GM19328 (cell line): ENCODE measurements around the gene DNM3.
"Not testable (repeated sequence)": the region's sequence is repeated elsewhere in the genome, so short reads cannot be mapped to it uniquely, and the experiment has no call there.

Source experiments
- ATAC-seq: cut with Tn5 transposase; IDR thresholded peaks from one replicate; pipeline ENCODE4 v1.9.1; 2021; ENCODE audit warnings: mild to moderate bottlenecking, moderate library complexity; ENCODE audit not compliant: unreplicated experiment

Gene DNM3

DNA sequence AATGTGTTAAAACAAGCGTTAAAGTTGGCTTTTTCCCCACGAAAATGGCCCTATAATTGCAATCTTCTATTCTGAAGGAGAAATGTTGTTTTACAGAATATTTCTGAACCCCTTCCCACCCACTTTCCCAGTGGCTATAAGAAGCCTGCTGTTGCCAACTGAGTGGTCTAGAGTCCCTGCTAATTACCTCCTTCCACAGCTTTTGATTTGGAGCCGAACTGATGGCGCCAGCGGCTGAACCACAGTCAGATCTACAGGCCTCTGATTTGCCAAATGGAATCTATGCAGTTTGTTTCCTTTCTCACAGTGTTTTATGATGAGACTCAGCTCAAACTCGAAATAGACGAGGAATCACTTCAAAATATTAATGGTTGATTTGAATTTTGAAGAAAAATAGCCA lies 503.1 kb downstream of the DNM3 start:
- no peak for ATAC-seq

DNA sequence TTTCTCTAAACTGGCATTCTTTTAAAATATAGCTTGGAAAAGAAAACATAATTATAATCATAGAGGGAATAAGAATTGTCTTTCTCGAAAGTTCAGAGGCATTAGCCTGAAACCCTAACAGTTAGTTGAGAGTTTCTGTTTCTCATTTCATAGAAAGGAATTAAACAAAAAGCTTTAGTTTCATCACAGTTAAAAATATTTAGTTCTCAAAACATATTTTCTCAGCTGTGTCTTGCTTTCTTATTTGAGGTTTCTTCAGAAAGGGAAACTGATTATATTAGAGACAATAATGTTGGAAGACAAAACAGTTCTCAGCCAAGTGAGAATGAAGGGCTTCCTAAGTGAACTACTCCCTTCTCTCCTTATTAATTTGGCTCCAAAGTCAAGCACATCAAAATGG lies 503.8 kb downstream of the DNM3 start:
- ATAC-seq = no peak

DNA sequence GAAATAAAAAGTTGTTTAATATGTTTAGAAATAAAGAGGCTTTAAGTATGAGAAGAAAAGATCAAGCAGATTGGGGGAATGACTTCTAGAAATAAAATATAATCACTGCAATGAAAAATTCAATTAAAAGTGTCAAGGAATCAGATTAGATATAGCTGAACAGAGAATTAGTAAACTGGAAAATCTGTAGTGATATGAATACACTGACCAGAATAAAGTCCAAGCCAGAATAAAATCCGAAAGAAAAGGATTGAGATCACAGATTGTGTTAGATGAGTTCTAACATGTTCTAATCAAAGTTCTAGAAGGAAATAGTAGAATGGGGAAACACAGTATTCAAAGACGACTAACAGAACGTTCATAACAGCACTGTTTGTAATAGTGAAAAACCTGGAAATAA lies 506.1 kb downstream of the DNM3 start:
- no peak for ATAC-seq

DNA sequence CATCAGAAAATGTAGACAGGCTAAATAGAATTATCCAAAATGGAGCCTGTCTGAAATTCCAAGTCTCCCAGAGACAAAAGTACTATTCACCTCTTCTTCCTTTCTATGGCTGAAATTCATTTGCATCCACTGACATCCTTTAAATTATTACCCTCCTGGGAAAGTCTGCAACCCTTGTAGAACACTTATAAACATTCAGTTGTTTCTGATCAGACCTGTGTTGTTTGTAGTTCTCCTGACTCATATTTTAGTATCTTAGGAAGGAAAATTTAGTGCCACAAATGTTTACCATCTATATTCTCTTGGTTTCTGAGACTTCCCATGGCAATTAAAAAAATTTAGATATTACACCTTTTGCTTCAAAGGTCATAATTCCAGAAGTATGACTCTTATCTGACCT lies 509.6 kb downstream of the DNM3 start:
- ATAC-seq = no peak

DNA sequence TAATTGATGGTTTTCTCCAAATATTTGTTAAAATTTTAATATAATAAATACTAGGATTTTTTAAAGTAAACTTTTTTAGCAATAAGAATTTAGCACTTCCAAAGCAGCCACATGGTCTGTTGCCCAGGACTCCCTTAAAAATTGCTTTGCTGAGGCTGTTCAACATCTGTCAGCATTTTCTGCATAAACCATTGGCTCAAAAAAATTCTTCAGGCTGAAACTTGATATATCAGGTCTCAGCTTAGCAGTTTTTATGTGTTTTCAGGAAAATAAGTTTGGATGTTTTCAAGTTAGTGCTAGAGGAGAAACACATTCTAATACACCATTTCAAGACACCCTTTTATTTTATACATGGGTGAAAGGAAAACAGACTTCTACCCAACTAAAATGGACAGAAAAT lies 510.0 kb downstream of the DNM3 start:
- no peak for ATAC-seq

DNA sequence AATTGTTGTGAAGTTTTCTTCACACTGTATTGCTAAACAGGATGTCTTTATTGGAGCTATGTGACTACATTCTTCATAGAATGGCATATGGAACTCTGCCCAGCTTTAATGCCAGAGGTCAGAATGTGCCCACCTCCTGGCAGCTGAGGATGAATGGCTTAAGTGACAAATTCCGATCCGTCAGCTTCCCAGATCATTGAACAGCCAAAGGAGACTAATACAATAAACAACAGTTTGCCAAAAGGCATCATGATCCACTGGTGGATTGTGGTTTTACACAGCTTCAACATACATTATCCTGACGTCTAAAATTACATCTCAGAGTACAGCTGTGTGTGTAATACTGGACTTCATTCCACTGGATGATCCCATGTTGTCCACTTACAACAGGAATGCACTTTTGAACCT lies 510.5 kb downstream of the DNM3 start:
- no peak for ATAC-seq

DNA sequence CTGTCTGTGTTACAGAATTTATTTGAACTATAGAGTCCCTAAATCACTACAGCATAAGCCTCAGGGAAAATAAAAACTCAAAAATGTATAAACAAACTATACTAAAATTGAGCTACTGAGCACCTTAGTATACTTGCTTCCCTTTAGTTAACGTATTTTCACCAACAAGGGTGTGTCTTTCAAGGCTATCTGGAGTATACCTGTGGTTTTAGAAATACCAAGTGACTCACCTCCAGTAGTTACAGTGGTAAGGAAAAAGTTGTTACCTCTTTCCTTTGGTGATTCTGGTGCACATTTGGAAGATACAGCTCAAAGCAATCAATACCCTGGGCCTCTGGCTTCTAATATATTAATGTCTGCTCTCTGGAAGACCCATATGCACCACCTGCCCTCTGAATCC lies 511.1 kb downstream of the DNM3 start:
- ATAC-seq = no peak

DNA sequence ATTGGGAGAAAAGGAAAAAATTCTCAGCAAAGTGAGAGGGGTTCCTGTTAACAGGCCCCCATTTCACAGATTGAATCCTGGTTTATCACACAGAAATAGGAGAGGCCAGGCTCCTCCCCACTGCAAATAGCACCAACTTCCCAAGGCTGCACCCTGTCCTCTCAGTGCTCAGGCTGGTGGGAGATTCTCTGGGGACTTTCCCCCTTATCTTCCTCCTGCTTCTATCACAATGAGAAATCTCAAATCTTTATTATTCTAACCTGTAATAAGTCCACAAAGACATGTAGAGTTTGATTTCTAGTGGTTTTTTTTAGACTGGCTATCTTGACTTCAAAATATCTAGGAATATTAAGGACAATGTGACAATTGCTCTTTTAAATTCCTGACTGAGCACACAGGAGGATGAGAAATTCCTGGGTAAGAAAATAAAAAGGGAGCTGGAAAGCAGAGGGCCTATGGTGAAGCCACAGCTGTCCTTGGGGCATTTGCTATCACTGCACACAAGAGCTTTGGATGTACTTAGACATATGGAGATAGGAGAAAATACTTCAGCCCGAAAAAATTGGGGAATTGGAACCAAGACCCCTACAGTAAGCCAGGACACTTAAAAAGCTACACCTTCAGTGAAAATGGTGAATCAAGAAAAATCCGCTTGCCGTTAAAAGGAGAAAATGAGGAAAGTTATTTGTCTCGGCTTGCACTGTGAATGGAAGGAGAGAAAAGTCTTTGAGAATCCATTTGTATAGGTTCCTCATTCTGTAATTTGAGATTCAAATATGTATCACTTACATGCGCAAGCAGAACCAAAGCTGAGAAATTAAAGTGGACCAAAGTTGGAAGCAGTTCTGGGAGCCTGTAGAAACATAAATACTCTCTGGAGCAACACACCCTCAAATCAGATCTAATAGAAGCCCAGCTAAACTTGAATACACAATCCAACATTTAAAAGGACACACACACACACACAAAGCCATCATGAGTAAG lies 513.3 kb downstream of the DNM3 start:
- ATAC-seq = no peak

DNA sequence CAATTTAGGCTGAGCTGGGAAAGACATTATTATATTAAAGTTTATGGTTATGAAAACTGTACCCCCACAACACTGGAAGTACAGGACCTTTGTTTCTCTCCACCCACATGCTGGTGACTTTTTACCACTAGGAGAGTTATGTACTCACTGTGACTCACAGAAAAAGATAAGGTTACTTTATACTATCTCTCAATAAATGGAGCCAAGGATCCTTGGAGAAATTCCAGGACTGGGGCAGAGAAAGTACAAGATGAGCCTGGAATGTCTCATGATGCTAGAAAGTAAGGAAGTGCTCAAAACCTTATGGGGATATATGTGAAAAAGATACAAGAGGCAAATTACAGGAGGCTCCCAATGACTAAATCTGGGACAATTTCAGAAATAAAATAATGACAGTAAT lies 515.3 kb downstream of the DNM3 start:
- no peak for ATAC-seq

DNA sequence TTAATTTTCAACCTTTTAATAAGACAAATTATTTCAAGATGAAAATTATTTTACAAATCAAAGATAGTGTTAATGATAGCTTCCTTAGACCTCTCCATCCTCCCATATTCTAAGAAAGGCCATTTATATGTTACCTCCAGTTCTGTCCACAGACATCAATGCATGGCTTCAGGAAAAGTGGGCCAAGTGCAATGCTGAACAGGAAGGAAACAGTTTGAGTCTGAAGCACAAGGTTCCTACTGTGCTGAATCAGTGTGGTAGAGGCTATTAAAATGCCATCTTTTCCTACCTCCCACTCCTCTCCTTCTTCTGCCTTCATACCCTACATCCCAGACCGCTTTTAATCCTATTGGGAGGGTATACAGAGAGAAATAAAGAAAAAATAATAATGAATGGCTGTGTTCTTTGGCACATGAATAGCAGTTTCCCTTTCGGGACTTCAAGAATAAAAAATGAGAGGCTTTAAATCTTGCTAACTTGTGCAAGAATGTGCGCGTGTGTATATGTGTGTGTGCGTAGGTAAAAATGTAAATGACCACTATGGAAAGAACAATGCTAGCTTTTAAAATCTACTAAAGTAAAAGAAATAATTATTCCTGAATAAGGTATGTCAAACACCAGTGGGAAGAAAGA lies 516.6 kb downstream of the DNM3 start:
- ATAC-seq = no peak

DNA sequence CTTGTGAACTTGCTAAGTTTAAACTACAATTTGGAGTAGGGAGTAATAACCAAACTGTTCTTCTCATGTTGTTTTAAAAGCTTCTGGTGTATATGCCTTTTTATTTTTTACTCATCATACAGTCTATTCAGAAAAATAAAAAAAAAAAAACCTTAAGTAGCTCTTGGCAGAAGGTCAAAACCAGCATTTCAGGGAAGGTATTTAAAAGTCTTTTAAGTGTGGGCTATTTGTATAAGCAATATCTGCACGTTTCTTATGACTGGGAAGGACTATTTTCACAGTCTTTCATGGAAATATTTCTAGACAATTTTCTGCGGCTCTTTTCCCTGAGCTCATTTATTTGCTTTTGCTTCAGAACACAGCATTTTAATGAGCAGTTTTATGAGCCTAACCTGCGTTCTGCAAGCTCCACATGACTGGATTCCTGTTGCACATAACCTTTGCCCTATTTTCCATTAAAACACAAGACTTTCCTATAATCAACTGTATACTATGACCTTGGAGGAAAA lies 518.2 kb downstream of the DNM3 start:
- no peak for ATAC-seq

DNA sequence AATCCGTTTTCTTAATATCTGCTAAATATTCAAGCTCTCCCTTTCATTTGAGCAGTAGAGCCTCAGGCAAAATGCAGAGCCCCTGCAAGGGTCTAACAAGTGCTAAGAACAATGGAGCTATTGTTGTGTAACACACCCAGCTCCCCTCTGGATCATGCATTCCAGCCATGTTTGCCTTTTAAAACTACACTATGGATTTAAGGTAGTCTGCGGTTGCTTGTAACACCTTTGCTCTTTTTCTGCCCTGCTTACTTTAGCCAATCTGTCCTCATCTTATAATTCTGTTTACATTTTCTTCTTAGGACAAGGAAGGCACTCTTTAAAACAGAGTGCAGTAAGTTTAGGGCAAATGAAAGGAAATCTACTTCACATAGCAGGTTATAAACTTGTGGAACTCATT lies 519.2 kb downstream of the DNM3 start:
- ATAC-seq = no peak

DNA sequence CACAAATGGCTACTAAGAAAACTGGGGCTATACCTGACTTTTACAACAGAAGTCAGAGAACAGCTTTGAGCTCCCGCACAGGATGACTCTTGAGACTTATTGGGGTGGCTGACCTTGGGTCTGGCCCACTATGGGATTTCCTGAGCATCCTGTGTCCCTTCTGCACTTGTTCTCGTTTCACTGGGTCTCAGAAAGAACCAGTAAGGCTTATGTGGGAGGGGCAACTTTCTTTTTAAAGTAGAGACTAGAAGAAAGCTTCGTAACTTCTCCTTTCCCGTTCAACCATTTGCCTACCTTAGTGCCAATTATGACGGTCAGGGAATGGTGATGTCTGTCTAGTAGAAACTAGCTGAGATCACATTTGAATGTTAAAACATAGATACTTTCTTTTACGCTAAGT lies 519.7 kb downstream of the DNM3 start:
- no peak for ATAC-seq

DNA sequence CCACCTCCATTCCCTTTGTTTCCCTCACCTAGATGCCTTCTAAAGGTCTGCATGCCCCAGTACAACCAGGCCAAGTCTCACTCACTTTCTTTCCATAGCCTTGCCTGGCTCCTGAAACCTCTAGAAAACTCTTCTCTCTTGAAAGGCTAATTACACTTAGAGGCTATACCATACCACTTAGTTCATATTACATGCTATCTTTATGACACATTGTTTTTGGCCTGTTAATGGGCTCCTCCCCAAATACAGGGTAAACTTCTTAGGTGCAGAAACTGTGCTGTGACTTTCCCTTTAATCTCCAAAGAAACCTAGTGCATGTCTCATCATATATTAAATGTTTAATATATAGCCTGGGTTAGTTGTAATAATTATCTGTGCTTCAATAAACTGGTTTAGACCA lies 522.6 kb downstream of the DNM3 start:
- no peak for ATAC-seq

DNA sequence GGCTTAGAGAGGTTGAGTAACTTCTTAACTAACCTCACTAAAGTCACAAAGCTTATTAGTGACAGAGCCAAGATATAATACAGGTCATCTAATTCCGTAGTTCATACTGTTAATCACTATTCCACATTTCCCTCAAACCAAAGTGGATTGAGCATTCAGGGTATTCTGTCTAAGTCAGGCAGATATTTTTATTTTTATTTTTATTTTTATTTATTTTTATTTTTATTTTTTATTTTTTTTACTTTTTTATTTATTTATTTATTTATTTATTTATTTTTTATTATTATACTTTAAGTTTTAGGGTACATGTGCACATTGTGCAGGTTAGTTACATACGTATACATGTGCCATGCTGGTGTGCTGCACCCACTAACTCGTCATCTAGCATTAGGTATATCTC lies 530.3 kb downstream of the DNM3 start:
- not testable (repeated sequence) for ATAC-seq

DNA sequence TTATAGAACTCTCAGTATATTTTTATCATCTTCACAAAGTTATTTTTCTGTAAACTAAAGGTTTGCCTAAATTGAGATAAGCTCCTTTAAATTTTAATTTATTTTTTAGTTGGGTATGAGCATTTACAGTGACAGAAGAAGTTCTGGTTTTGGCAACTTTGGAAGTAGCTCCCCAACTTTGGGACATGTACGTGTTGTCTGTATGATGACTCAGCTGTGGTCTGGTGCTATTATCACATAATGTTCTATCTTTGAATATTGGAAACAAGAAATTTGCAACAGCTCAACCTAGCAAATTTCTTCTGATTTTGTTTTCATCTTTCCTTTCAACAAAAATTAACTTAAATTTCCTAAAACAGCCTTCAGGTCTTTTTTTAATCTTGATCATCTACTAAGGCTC lies 532.6 kb downstream of the DNM3 start:
- no peak for ATAC-seq

DNA sequence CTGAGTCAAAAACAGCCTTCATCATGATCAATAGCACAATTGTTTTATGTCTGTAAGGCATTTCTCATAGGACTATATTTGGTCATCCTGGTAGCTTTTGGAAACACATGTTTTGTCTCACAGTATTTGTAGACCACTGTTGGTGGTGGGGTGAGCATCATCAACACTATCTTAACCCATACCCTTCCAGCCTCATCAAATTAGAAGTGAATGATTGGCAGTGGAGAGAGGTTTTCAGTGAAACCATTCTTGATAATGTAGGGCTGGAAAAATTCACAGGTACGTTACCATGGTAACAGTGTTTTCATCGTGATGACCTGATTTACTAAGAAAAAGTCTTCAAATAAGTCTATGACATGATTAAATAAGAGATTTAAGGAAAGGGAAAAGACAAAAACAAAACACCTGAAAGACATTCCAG lies 533.9 kb downstream of the DNM3 start:
- no peak for ATAC-seq

DNA sequence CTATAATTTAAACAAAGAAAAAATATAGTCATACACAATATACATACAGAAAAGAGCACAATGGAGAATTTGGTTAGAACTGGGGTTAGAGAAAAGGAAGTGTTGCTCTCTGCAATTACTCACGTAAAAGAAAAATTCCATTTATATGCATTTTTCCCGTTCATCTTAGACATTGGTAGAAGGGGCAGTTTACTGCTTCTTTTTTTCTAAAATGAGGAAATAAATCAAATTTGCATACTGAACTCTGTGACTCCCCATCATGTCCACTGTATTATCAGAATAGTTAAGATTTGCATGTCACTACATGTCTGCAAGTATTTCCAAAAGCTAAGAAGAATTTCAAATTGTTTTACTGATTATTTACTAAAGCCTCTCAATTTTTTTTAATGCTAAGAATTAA lies 535.1 kb downstream of the DNM3 start:
- no peak for ATAC-seq

DNA sequence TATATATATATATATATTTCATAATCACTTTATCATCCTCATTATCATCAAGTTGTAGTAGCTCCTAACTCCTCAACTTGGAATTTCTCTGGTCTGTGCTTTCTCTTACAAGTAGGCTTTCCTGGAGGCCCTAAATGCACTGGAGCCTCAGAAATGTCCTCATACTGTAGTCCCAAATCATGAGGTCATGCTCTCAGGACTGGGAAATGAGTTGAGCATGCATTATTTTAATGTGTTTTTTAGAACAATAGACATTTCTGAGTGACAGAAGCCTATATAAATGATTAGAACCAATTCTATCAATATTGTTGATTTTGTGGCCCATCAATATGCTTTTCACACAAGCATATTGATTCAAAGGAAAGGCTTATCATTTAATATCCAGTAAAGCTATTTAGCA lies 536.3 kb downstream of the DNM3 start:
- ATAC-seq = no peak

DNA sequence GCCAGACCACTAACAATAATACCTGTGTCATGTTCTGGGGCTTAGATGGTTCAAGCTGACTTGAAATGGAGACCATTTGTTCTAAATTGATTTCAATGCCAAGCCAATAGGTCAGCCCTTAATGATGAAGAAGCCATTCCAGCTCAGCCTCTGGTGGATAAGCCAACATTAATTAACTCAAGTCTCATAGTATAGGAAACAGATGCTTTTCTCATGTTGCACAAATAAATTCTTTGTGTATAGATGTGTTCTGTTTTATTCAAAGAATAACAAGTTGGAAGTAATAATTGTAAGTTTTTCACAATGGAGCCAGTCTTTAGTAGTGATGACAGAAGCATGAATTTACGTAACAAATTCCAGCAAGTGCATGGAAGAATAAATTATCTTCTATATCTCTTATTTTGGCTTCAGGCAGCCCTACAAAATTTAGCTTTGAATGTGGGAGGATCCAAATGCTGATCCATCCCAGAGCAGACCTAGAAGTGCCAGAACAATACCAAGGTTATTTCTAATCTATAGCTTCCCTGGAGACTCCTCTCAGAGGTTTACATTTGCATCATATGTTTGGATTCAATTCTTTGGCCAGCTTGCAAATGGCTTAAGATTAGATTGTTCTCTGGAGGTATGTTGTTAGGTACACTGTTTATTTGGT lies 536.9 kb downstream of the DNM3 start:
- no peak for ATAC-seq

DNA sequence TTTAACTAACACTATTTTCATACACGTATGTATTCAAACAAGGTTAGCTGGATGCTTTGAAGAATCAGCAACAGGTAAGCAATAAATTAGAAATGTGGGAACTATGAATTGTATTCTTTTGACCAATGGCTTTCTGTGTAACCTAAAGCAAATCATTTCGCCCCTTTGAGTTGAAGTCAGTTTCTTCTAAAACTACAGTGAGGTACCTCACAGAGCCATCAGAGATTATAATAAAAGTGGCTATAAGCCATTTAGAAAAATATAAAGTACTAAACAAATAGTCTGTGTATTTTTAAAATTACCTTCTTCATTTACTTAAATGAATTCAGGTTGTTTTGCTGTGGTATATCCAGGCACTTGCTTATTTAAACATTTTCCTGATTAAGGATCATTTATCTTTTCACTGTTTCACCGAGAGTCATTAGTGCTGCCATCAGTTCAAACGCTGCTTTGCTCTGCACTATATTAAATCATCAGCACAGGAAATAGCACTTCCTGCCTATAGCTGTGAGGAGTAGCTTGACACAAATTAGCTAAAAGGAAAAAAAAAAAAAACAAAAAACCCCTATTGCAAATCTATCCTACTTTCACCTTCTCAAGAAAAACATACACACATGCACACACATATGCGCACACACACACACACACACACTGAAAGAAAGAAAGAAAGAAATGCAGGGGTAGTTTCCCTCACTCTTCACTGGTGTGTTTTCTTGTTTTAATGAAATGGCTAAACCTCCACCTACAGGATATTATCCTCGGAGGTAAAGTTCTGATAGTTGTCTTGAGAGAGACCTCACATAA lies 539.3 kb downstream of the DNM3 start:
- ATAC-seq = no peak
